HepG2 (cell line): ENCODE measurements around the gene AMELY. TPM values are rescaled to one million over a fixed set of nuclear protein-coding genes. Genes with fewer than 3 reads are reported as not detected.

Experiments
- ATAC-seq: fragments of 200-7000 bp; cut with Tn5 transposase; 3 replicates; pipeline ENCODE4 v1.9.1; 2020; ENCODE audit warnings: mild to moderate bottlenecking, moderate library complexity
- Bru-seq: library from RNA; stranded (reverse); fragments of 400-500 nt; gene quantifications from one replicate; lab custom pipeline; 2021; lab: Mats Ljungman, UMichigan
- BruChase-seq, 2 experiments: library from RNA; stranded (reverse); fragments of 400-500 nt; gene quantifications; one replicate each; lab custom pipeline; 2021; lab: Mats Ljungman, UMichigan
- BruUV-seq: library from RNA; stranded (reverse); fragments of 400-500 nt; replicated peaks from 2 replicates; lab custom pipeline; 2021; lab: Mats Ljungman, UMichigan
- CTCF ChIA-PET: fragments of 300-600 bp; formaldehyde crosslinking; extraction: SDS; loops from one replicate; lab custom pipeline; 2021; ENCODE audit warnings: low total read pairs, inconsistent platforms, low intra/inter-chr PET ratio; lab: Yijun Ruan, JAX
- POLR2A ChIA-PET: fragments of 350-600 bp; sonication (Branson Sonifier 250); formaldehyde crosslinking; loops from one replicate; lab custom pipeline; 2020; ENCODE audit warnings: antibody characterized with exemption, inconsistent platforms; lab: Yijun Ruan, JAX
- DNase-seq: peaks from one replicate; pipeline ENCODE4 v3.0.0-alpha.2; 2015; ENCODE audit warnings: low spot score
- FAIRE-seq: peaks from 3 replicates; lab custom pipeline; 2011; peaks lifted over from hg19 to GRCh38; lab: Jason Lieb, UNC
- H2AFZ ChIP-seq: one replicate; pipeline ENCODE4 v1.6.1; 2011; ENCODE audit warnings: low read length, inconsistent platforms
- H3K27ac ChIP-seq: fragments of 300-600 bp; 3 replicates; pipeline ENCODE4 v1.8.0; 2011; ENCODE audit warnings: mixed run types, mild to moderate bottlenecking, mixed read lengths, low read length, inconsistent platforms; ENCODE audit not compliant: insufficient read depth; ENCODE audit errors: extremely low read length
- H3K27me3 ChIP-seq, 2 experiments: fragments of 200-600 bp in 1 of 2; 2 replicates in 1 of 2; 3 replicates in 1 of 2; pipeline versions ENCODE4 v1.6.0 to v1.8.0; 2011; ENCODE audit warnings: low read length in 2 of 2, mild to moderate bottlenecking in 2 of 2, moderate library complexity in 2 of 2, inconsistent platforms in 1 of 2; ENCODE audit not compliant: insufficient read depth in 2 of 2, control insufficient read depth in 1 of 2
- H3K36me3 ChIP-seq, 2 experiments: fragments of 200-600 bp in 1 of 2; replicated peaks in 1 of 2; 2 replicates in 1 of 2; 3 replicates in 1 of 2; pipeline versions ENCODE4 v1.5.1 to v1.8.0; 2011; ENCODE audit warnings: low read length in 2 of 2, inconsistent platforms in 1 of 2; ENCODE audit not compliant: insufficient read depth in 2 of 2, control insufficient read depth in 1 of 2
- H3K4me1 ChIP-seq: 2 replicates; pipeline ENCODE4 v1.5.1; 2012; ENCODE audit warnings: low read length, inconsistent platforms; ENCODE audit not compliant: insufficient read depth
- H3K4me2 ChIP-seq: 2 replicates; pipeline ENCODE4 v1.6.0; 2011; ENCODE audit warnings: low read depth, low read length, inconsistent platforms
- H3K4me3 ChIP-seq, 3 experiments: fragments of 200-600 bp in 1 of 3; sonication (generic), shearing (Covaris generic) in 1 of 3; replicated peaks in 1 of 3; 2 replicates each; pipeline ENCODE4 v1.5.1; 2011 to 2016; ENCODE audit warnings: low read length in 3 of 3, inconsistent platforms in 2 of 3, low read depth in 2 of 3, mild to moderate bottlenecking in 2 of 3, control low read depth in 1 of 3, mixed read lengths in 1 of 3; ENCODE audit not compliant: insufficient read depth in 1 of 3
- H3K79me2 ChIP-seq: one replicate; pipeline ENCODE4 v1.6.1; 2011; ENCODE audit warnings: low read length, inconsistent platforms; ENCODE audit not compliant: insufficient read depth
- H3K9ac ChIP-seq: 2 replicates; pipeline ENCODE4 v1.6.0; 2011; ENCODE audit warnings: mild to moderate bottlenecking, low read depth, low read length, inconsistent platforms; ENCODE audit not compliant: insufficient read depth
- H3K9me3 ChIP-seq: 2 replicates; pipeline ENCODE4 v1.5.1; 2012; ENCODE audit warnings: mild to moderate bottlenecking, low read length
- H4K20me1 ChIP-seq: 2 replicates; pipeline ENCODE4 v1.6.0; 2011; ENCODE audit warnings: inconsistent platforms, mild to moderate bottlenecking, low read length, moderate library complexity; ENCODE audit not compliant: insufficient read depth
- PHF8 ChIP-seq: sonication (generic); formaldehyde crosslinking; IDR thresholded peaks from 2 replicates; pipeline ENCODE4 v1.5.0; 2020; ENCODE audit warnings: missing genetic modification reagents
- WGBS: methylation state at CpG from one replicate; pipeline ENCODE4 v1.1.6; 2017; ENCODE audit warnings: low lambda C conversion rate; 5-methylcytosine and 5-hydroxymethylcytosine counted together
- in situ Hi-C: cut with HindIII; loops from 2 replicates; pipeline ENCODE4 v1.10.0; 2017; ENCODE audit warnings: low pct_unique_long_range_greater_than_20kb; ENCODE audit not compliant: extremely low pct_ligation_motif_present
- intact Hi-C: fragments of 100-400 bp; cut with micrococcal nuclease; formaldehyde crosslinking; loops from one replicate; pipeline ENCODE4 v1.10.0; 2022; ENCODE audit not compliant: unreplicated experiment
- long read RNA-seq, 2 experiments: library from RNA in 1 of 2; library from polyadenylated mRNA in 1 of 2; stranded (forward) in 1 of 2; unstranded in 1 of 2; transcript quantifications; one replicate each; pipeline ENCODE4 v2.0.0, GENCODE V29; 2019 to 2022
- polyA minus RNA-seq, 3 experiments: library from RNA; depleted of rRNA, polyadenylated mRNA; stranded (reverse); fragments of >200 nt; gene quantifications; 2 replicates each; pipeline ENCODE4 v1.2.3, GENCODE V29; 2011; ENCODE audit warnings: low replicate concordance in 1 of 3
- polyA plus RNA-seq, 8 experiments: library from polyadenylated mRNA; depleted of rRNA in 3 of 8; stranded (reverse) in 7 of 8; unstranded in 1 of 8; fragments of >200 nt; fragmentation: Illumina TruSeq in 4 of 8; extraction: Trizol in 4 of 8; gene quantifications; 2 replicates each; pipeline versions ENCODE4 v1.2.1 to v1.2.3, GENCODE V29; 2011 to 2016; ENCODE audit warnings: low read depth in 4 of 8, missing spikeins in 1 of 8, mixed read lengths in 1 of 8; ENCODE audit not compliant: insufficient read depth in 1 of 8
- total RNA-seq, 5 experiments: library from RNA; depleted of rRNA; stranded (reverse); fragments of >200 nt; fragmentation: Illumina TruSeq; extraction: Trizol; gene quantifications; 2 replicates each; pipeline ENCODE4 v1.2.3, GENCODE V29; 2016; ENCODE audit warnings: low read depth in 1 of 5
- TF ChIP-seq, protein P1 (sequence below): sonication (generic); formaldehyde crosslinking; IDR thresholded peaks from 2 replicates; pipeline ENCODE4 v1.4.0; 2020; ENCODE audit warnings: missing genetic modification reagents, mild to moderate bottlenecking, borderline replicate concordance

The AMELY gene, protein sequence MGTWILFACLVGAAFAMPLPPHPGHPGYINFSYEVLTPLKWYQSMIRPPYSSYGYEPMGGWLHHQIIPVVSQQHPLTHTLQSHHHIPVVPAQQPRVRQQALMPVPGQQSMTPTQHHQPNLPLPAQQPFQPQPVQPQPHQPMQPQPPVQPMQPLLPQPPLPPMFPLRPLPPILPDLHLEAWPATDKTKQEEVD
- total RNA-seq (2016; rRNA removed; fragmentation: Illumina TruSeq; extraction: Trizol): not detected in 2 replicates
- total RNA-seq (2016; cell fraction: cytosol; rRNA removed; fragmentation: Illumina TruSeq; extraction: Trizol; ENCODE audit: low read depth): not detected in 2 replicates
- not detected in 2 replicates for total RNA-seq (2016; cell fraction: insoluble cytoplasmic fraction; rRNA removed; fragmentation: Illumina TruSeq; extraction: Trizol)
- total RNA-seq (2016; cell fraction: membrane; rRNA removed; fragmentation: Illumina TruSeq; extraction: Trizol): not detected in 2 replicates
- not detected in 2 replicates for total RNA-seq (2016; cell fraction: nucleus; rRNA removed; fragmentation: Illumina TruSeq; extraction: Trizol)
- not detected in 2 replicates for polyA plus RNA-seq (2011; rRNA removed)
- not detected in 2 replicates for polyA plus RNA-seq (2011; cell fraction: cytosol; rRNA removed)
- not detected in 2 replicates for polyA plus RNA-seq (2011; cell fraction: nucleus; rRNA removed)
- polyA plus RNA-seq (2012): not detected in 2 replicates
- not detected in 2 replicates for polyA plus RNA-seq (2016; cell fraction: cytosol; fragmentation: Illumina TruSeq; extraction: Trizol; ENCODE audit: low read depth)
- polyA plus RNA-seq (2016; cell fraction: insoluble cytoplasmic fraction; fragmentation: Illumina TruSeq; extraction: Trizol; ENCODE audit: low read depth): not detected in 2 replicates
- not detected in 2 replicates for polyA plus RNA-seq (2016; cell fraction: membrane; fragmentation: Illumina TruSeq; extraction: Trizol; ENCODE audit: low read depth)
- polyA plus RNA-seq (2016; cell fraction: nucleus; fragmentation: Illumina TruSeq; extraction: Trizol; ENCODE audit: insufficient read depth, low read depth): not detected in 2 replicates
- not detected in 2 replicates for polyA minus RNA-seq (2011; rRNA and poly(A)+ RNA removed; ENCODE audit: low replicate concordance)
- polyA minus RNA-seq (2011; cell fraction: cytosol; rRNA and poly(A)+ RNA removed): not detected in 2 replicates
- polyA minus RNA-seq (2011; cell fraction: nucleus; rRNA and poly(A)+ RNA removed): not detected in 2 replicates
- Bru-seq, nascent RNA: not detected
- BruChase-seq, experiment 1, labeled RNA remaining after a 6-hour chase: not detected
- percentile 9 among the genes with signal in this experiment for BruChase-seq, experiment 2, labeled RNA remaining after a 2-hour chase
- long read RNA-seq, experiment 1: 0 reads
- long read RNA-seq, experiment 2: 0 reads

GRCh38 chrY:6911253-6911881 is at the start of gene AMELY:
Gene AMELY (minus strand): TSS chrY:6911752. CDS start chrY:6872608, 39,144 bp downstream.
- Histone ChIP-seq H3K4me1 (peaks cover 45% of the 10 kb centered on the region), H2AFZ (no peak within 1 kb of the TSS), H3K9me3 (no peaks in the 10 kb centered on the region), H3K4me2 (peak within 1 kb of the TSS; percentile 68), H3K36me3 (no peaks in the 10 kb centered on the region), H3K27me3 (no peaks in the 10 kb centered on the region), H3K9ac (0 out of 2 replicates have a peak within 1 kb of the TSS, but pooled peaks have one; percentile 29), H3K4me3 (peak within 1 kb of the TSS; percentile 53 to 69 (median 54); a peak in 5 of 6 replicates), H4K20me1 (no peaks in the 10 kb centered on the region), H3K79me2 (no peaks in the 10 kb centered on the region), H3K27ac (peak within 1 kb of the TSS; percentile 49)
- ChIA-PET CTCF (no interaction called here), POLR2A (no interaction called here)
- FAIRE-seq (no peak), DNase-seq (peak; percentile 4), ATAC-seq (peak; percentile 45)
- in situ Hi-C loops: no loop called here
- no TSS peak for BruUV-seq
- TF ChIP-seq PHF8: peak; percentile 43; the same call in 1 of the 2 replicates
- TF ChIP-seq, protein P1, sequence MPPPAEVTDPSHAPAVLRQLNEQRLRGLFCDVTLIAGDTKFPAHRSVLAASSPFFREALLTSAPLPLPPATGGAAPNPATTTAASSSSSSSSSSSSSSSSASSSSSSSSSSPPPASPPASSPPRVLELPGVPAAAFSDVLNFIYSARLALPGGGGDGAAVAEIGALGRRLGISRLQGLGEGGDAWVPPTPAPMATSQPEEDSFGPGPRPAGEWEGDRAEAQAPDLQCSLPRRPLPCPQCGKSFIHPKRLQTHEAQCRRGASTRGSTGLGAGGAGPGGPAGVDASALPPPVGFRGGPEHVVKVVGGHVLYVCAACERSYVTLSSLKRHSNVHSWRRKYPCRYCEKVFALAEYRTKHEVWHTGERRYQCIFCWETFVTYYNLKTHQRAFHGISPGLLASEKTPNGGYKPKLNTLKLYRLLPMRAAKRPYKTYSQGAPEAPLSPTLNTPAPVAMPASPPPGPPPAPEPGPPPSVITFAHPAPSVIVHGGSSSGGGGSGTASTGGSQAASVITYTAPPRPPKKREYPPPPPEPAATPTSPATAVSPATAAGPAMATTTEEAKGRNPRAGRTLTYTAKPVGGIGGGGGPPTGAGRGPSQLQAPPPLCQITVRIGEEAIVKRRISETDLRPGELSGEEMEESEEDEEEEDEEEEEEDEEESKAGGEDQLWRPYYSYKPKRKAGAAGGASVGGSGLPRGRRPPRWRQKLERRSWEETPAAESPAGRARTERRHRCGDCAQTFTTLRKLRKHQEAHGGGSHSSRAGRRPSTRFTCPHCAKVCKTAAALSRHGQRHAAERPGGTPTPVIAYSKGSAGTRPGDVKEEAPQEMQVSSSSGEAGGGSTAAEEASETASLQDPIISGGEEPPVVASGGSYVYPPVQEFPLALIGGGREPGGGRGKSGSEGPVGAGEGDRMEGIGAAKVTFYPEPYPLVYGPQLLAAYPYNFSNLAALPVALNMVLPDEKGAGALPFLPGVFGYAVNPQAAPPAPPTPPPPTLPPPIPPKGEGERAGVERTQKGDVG: no peak
- intact Hi-C loops: loop anchor here (5.0 kb wide), 1 partner anchor 36 kb away; no protein-coding TSS in a partner anchor
- no CpG with 5 or more reads among the region's 52 CpGs for WGBS
